ENCODE data around the gene FHIT.

Gene FHIT

DNA sequence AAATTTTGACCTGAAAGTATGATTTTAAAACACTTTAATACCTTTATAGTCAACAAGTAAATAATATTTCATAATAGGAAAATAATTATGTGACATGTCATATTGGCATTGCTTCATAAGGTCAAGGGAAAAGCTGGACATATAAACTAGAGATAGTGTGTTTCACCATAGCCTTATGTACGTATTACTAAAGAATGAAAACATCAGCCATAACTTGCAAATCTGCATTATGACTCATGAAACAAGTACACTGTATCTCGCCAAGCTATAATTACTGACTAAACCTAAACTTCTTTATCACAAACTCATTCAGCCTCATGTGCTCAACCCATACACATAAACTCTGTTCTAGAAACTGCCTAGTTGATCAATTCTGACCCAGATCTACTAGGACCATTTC lies 950.1 kb downstream of the FHIT start:
- no peaks in the 10 kb centered on the region for H3K36me3 ChIP-seq (ENCODE audit: control insufficient read depth, insufficient read depth, low read length)
- no peak overlapping the region for H3K4me2 ChIP-seq (ENCODE audit: low read length)
- no peaks in the 10 kb centered on the region for H3K27me3 ChIP-seq (ENCODE audit: control insufficient read depth, insufficient read depth, low read length)
- no peaks in the 10 kb centered on the region for H3K79me2 ChIP-seq
- no peak overlapping the region for H3K27ac ChIP-seq
- TF ChIP-seq CTCF (IDR thresholded peaks at IDR 0.05) = no peak
- no peaks in the 10 kb centered on the region for H3K9me3 ChIP-seq (ENCODE audit: control insufficient read depth, low read length)
- no peak overlapping the region for H3K4me3 ChIP-seq (ENCODE audit: low read depth, low read length)
- no peaks in the 10 kb centered on the region for H3K4me1 ChIP-seq
- H2AFZ ChIP-seq = no peak overlapping the region
- no peak overlapping the region for H3K9ac ChIP-seq

- no peaks in the 10 kb centered on the region for H3K9me3 ChIP-seq (ENCODE audit: control insufficient read depth, low read length)
- H3K36me3 ChIP-seq (ENCODE audit: control insufficient read depth, insufficient read depth, low read length) = no peaks in the 10 kb centered on the region
- no peak overlapping the region for H3K4me2 ChIP-seq (ENCODE audit: low read length)
- no peak overlapping the region for H3K27ac ChIP-seq
- H2AFZ ChIP-seq = no peak overlapping the region
- no peaks in the 10 kb centered on the region for H3K79me2 ChIP-seq
- H3K9ac ChIP-seq = no peak overlapping the region
- TF ChIP-seq CTCF (IDR thresholded peaks at IDR 0.05) = no peak
- H3K27me3 ChIP-seq (ENCODE audit: control insufficient read depth, insufficient read depth, low read length) = no peaks in the 10 kb centered on the region
- H3K4me3 ChIP-seq (ENCODE audit: low read depth, low read length) = no peak overlapping the region
- no peaks in the 10 kb centered on the region for H3K4me1 ChIP-seq
These were observed 953.1 kb downstream of the FHIT start for GRCh38 chr3:60298141-60298540.

- Histone ChIP-seq H3K79me2 (no peaks in the 10 kb centered on the region), H3K4me3 (ENCODE audit: low read depth, low read length) (no peak overlapping the region), H3K9me3 (ENCODE audit: control insufficient read depth, low read length) (no peaks in the 10 kb centered on the region), H2AFZ (no peak overlapping the region), H3K27ac (no peak overlapping the region), H3K27me3 (ENCODE audit: control insufficient read depth, insufficient read depth, low read length) (no peaks in the 10 kb centered on the region), H3K4me1 (no peaks in the 10 kb centered on the region), H3K36me3 (ENCODE audit: control insufficient read depth, insufficient read depth, low read length) (no peaks in the 10 kb centered on the region), H3K9ac (no peak overlapping the region), H3K4me2 (ENCODE audit: low read length) (no peak overlapping the region)
- no peak for TF ChIP-seq CTCF (IDR thresholded peaks at IDR 0.05)
These were observed 957.1 kb downstream of the FHIT start for GRCh38 chr3:60294181-60294580.

GRCh38 chr3:60291115-60291514 lies 960.1 kb downstream of the FHIT start:
- Histone ChIP-seq H3K4me3 (ENCODE audit: low read depth, low read length) (no peak overlapping the region), H3K9me3 (ENCODE audit: control insufficient read depth, low read length) (no peaks in the 10 kb centered on the region), H3K27me3 (ENCODE audit: control insufficient read depth, insufficient read depth, low read length) (no peaks in the 10 kb centered on the region), H2AFZ (no peak overlapping the region), H3K36me3 (ENCODE audit: control insufficient read depth, insufficient read depth, low read length) (no peaks in the 10 kb centered on the region), H3K27ac (no peak overlapping the region), H3K4me1 (no peaks in the 10 kb centered on the region), H3K79me2 (no peaks in the 10 kb centered on the region), H3K4me2 (ENCODE audit: low read length) (no peak overlapping the region), H3K9ac (no peak overlapping the region)
- no peak for TF ChIP-seq CTCF (IDR thresholded peaks at IDR 0.05)

- Histone ChIP-seq H3K4me2 (ENCODE audit: low read length) (no peak overlapping the region), H3K9ac (no peak overlapping the region), H2AFZ (no peak overlapping the region), H3K4me3 (ENCODE audit: low read depth, low read length) (no peak overlapping the region), H3K79me2 (no peaks in the 10 kb centered on the region), H3K27me3 (ENCODE audit: control insufficient read depth, insufficient read depth, low read length) (no peaks in the 10 kb centered on the region), H3K9me3 (ENCODE audit: control insufficient read depth, low read length) (no peaks in the 10 kb centered on the region), H3K4me1 (no peaks in the 10 kb centered on the region), H3K36me3 (ENCODE audit: control insufficient read depth, insufficient read depth, low read length) (no peaks in the 10 kb centered on the region), H3K27ac (no peak overlapping the region)
- no peak for TF ChIP-seq CTCF (IDR thresholded peaks at IDR 0.05)
These were observed 961.1 kb downstream of the FHIT start for GRCh38 chr3:60290122-60290492.
